Right atrium auricular region (tissue), 2 donors: ENCODE measurements around the gene TMEM100. TPM values are rescaled to one million over a fixed set of nuclear protein-coding genes. Genes with fewer than 3 reads are reported as not detected.

Source experiments
- DNase-seq: peaks from one replicate; pipeline ENCODE4 v3.0.0-alpha.2; 2019; ENCODE audit warnings: low spot score
- H3K27ac ChIP-seq, 2 donors: fragments of 200-600 bp; sonication (generic); 1 replicate in 1 of 2; 2 replicates in 1 of 2; pipeline ENCODE4 v1.5.1; 2016 to 2019
- H3K27me3 ChIP-seq, 2 donors: fragments of 200-600 bp; sonication (generic); one replicate each; pipeline versions ENCODE4 v1.5.1 to v1.6.0; 2017 to 2019
- H3K36me3 ChIP-seq: fragments of 200-600 bp; sonication (generic); one replicate; pipeline ENCODE4 v1.5.1; 2016
- H3K4me1 ChIP-seq, 2 donors: fragments of 200-600 bp; sonication (generic); one replicate each; pipeline versions ENCODE4 v1.5.1 to v1.6.0; 2017 to 2019
- H3K4me3 ChIP-seq, 2 donors: fragments of 200-600 bp; sonication (generic); 1 replicate in 1 of 2; 2 replicates in 1 of 2; pipeline ENCODE4 v1.5.1; 2017 to 2019; ENCODE audit warnings: mild to moderate bottlenecking in 1 of 2, moderate library complexity in 1 of 2
- H3K9me3 ChIP-seq, 2 donors: fragments of 200-600 bp; sonication (generic); one replicate each; pipeline ENCODE4 v1.5.1; 2019
- total RNA-seq, 2 donors: library from RNA; depleted of rRNA; stranded (reverse); fragments of >200 nt; gene quantifications; one replicate each; pipeline ENCODE4 v1.1.0, GENCODE V29; 2016
- TF ChIP-seq, protein P1 (sequence below), 2 donors: fragments of 200-600 bp; sonication (generic); IDR thresholded peaks; one replicate each; pipeline ENCODE4 v1.5.1; 2019; ENCODE audit warnings: antibody characterized with exemption in 2 of 2

Gene TMEM100
- total RNA-seq, 2 donors from 2014 or later: 18.0 to 26.1 TPM

GRCh38 chr17:55722016-55722736 lies 488 bp downstream of the TMEM100 start:
- Histone ChIP-seq H3K9me3 (no peaks in the 10 kb centered on the region), H3K4me1 (peaks cover 0 to 45% of the 10 kb centered on the region in 2 donors), H3K36me3 (peaks cover 14% of the 10 kb centered on the region), H3K27ac (peak overlapping the region; percentile 67 to 93), H3K27me3 (no peaks in the 10 kb centered on the region), H3K4me3 (peak overlapping the region; percentile 35 to 39)
- no peak for DNase-seq
- TF ChIP-seq, protein P1, sequence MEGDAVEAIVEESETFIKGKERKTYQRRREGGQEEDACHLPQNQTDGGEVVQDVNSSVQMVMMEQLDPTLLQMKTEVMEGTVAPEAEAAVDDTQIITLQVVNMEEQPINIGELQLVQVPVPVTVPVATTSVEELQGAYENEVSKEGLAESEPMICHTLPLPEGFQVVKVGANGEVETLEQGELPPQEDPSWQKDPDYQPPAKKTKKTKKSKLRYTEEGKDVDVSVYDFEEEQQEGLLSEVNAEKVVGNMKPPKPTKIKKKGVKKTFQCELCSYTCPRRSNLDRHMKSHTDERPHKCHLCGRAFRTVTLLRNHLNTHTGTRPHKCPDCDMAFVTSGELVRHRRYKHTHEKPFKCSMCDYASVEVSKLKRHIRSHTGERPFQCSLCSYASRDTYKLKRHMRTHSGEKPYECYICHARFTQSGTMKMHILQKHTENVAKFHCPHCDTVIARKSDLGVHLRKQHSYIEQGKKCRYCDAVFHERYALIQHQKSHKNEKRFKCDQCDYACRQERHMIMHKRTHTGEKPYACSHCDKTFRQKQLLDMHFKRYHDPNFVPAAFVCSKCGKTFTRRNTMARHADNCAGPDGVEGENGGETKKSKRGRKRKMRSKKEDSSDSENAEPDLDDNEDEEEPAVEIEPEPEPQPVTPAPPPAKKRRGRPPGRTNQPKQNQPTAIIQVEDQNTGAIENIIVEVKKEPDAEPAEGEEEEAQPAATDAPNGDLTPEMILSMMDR (IDR thresholded peaks at IDR 0.05): no peak

- Histone ChIP-seq H3K4me3 (peak overlapping the region; percentile 7 to 17), H3K36me3 (peaks cover 14% of the 10 kb centered on the region), H3K27ac (peak overlapping the region in 1 of 2 donors; percentile 1), H3K4me1 (peaks cover 0 to 35% of the 10 kb centered on the region in 2 donors), H3K9me3 (no peaks in the 10 kb centered on the region), H3K27me3 (no peaks in the 10 kb centered on the region)
- TF ChIP-seq, protein P1 (IDR thresholded peaks at IDR 0.05): no peak
- DNase-seq: no peak
These were observed 1.5 kb downstream of the TMEM100 start for GRCh38 chr17:55720919-55721836.

DNA sequence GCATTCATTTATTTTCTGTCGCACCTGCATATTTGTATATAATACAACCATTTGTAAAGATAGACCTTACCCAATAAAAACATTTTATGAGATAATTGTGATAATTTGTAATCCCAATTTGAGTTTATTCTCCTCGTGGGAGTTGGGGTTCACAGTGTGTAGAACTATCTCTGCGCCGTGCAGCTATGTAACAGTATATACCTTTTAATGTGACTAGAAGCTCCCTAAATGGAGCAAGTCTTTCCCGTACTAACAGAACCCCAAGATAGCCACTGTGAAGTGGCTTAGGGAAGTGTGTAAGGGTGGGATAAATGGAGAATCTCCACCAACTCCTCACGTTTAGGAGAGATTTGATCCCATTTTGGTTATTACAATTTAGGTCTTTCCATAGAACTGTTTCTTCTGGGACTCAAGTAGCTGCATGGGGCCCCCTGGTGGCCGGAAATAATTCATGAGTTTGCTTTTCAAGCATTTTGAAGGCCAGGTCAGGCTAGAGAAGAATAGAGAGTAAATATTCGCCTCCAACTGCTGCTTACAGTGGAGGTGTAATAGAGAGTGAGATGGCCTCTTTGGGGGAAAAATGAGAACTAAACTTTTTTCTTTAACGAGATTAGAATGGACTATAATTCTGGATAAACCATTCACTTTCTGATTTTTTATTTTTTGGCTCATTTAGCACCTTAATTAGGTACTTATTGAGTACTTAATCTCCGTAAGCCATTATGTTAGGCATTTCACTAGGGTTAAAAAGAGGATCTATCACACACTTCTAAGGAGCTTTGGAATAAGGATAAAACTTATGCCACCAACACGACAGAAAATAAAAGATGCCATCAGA lies 4.5 kb downstream of the TMEM100 start:
- H3K27ac ChIP-seq: no peak overlapping the region
- peak; percentile 94 for DNase-seq
- H3K4me1 ChIP-seq: peaks cover 0 to 7% of the 10 kb centered on the region in 2 donors
- H3K27me3 ChIP-seq: no peaks in the 10 kb centered on the region
- peaks cover 14% of the 10 kb centered on the region for H3K36me3 ChIP-seq
- TF ChIP-seq, protein P1 (IDR thresholded peaks at IDR 0.05): peak; percentile 59 to 84
- no peak overlapping the region for H3K4me3 ChIP-seq
- H3K9me3 ChIP-seq: no peaks in the 10 kb centered on the region

DNA sequence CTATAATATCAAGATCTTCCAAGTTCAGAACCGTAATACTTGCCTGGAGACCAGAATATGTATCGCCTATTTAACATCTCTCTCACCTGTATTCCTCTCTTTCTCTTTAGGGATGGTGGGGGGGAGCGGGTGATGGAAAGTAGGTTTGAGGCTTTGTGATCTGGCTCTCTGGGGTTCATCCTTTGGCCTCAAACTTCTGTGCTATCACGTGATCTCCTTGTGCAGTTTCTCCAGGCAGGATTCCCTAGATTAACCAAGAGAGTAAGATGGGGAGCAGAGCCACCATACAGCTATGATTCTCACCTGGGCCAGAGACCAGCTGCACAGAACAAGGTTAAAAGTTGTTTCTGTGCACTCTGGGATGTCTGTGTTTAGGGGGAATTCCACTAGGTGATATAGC lies 5.2 kb downstream of the TMEM100 start:
- H3K9me3 ChIP-seq: no peaks in the 10 kb centered on the region
- no peaks in the 10 kb centered on the region for H3K27me3 ChIP-seq
- peaks cover 14% of the 10 kb centered on the region for H3K36me3 ChIP-seq

More for the DNA sequence above, 5.2 kb downstream of the TMEM100 start:
- Histone ChIP-seq H3K4me3 (no peak overlapping the region), H3K4me1 (peaks cover 0 to 2% of the 10 kb centered on the region in 2 donors), H3K27ac (no peak overlapping the region)
- no peak for DNase-seq
- TF ChIP-seq, protein P1 (IDR thresholded peaks at IDR 0.05): no peak
